OCI-LY3 (cell line): ENCODE measurements around the gene PRUNE2.

Experiments used
- H2AFZ ChIP-seq: fragments of 200-600, 300-600 bp; shearing (Covaris generic); 2 replicates; pipeline ENCODE4 v1.6.0; 2014; ENCODE audit warnings: antibody characterized with exemption, low read depth, low read length
- H3K27ac ChIP-seq: fragments of 200-600, 300-600 bp; sonication (generic); 2 replicates; pipeline ENCODE4 v1.5.1; 2014; ENCODE audit warnings: mild to moderate bottlenecking, low read length, moderate library complexity, mixed read lengths
- H3K27me3 ChIP-seq: fragments of 200-600, 300-600 bp; sonication (generic); 2 replicates; pipeline ENCODE4 v1.6.1; 2014; ENCODE audit warnings: low read depth, low read length, mixed read lengths
- H3K36me3 ChIP-seq: fragments of 200-600, 300-600 bp; sonication (generic); replicated peaks from 2 replicates; pipeline ENCODE3; 2014; ENCODE audit warnings: low read depth, low read length, mixed read lengths
- H3K4me1 ChIP-seq: fragments of 300-600, 200-600 bp; sonication (generic); 2 replicates; pipeline ENCODE4 v1.6.1; 2014; ENCODE audit warnings: low read length, mixed read lengths
- H3K4me2 ChIP-seq: fragments of 200-600, 300-600 bp; sonication (generic); 2 replicates; pipeline ENCODE4 v1.6.1; 2014; ENCODE audit warnings: low read length, mixed read lengths
- H3K4me3 ChIP-seq: fragments of 300-600, 200-600 bp; sonication (generic); 2 replicates; pipeline ENCODE4 v1.5.1; 2014; ENCODE audit warnings: antibody characterized with exemption, mild to moderate bottlenecking, low read length, moderate library complexity
- H3K79me2 ChIP-seq: fragments of 300-600, 200-600 bp; shearing (Covaris generic); 2 replicates; pipeline ENCODE4 v1.6.1; 2014; ENCODE audit warnings: mild to moderate bottlenecking, low read length, mixed read lengths
- H3K9ac ChIP-seq: fragments of 300-600, 200-600 bp; shearing (Covaris generic); 2 replicates; pipeline ENCODE4 v1.6.0; 2014; ENCODE audit warnings: mild to moderate bottlenecking, low read length, moderate library complexity
- H3K9me3 ChIP-seq: fragments of 200-600, 300-600 bp; shearing (Covaris generic); 2 replicates; pipeline ENCODE4 v1.6.1; 2014; ENCODE audit warnings: low read length, mixed read lengths; ENCODE audit not compliant: insufficient read depth
- H4K20me1 ChIP-seq: fragments of 200-600, 300-600 bp; sonication (generic); 2 replicates; pipeline ENCODE4 v1.6.1; 2016; ENCODE audit warnings: low read length, mixed read lengths; ENCODE audit not compliant: insufficient read depth
- CTCF ChIP-seq: fragments of 200-600, 300-600 bp; sonication (generic); IDR thresholded peaks from 2 replicates; pipeline ENCODE4 v1.5.1; 2014; ENCODE audit warnings: antibody characterized with exemption, low read length, low read depth
- EZH2phosphoT487 ChIP-seq: fragments of 200-600 bp; shearing (Covaris generic); IDR thresholded peaks from 2 replicates; pipeline ENCODE4 v1.6.1; 2018; ENCODE audit warnings: antibody characterized with exemption, mixed run types, low read depth

PRUNE2 gene

GRCh38 chr9:76630916-76631315 is 275.0 kb downstream of the PRUNE2 start:
- TF ChIP-seq EZH2phosphoT487 (no peak), CTCF (no peak)
- H3K9me3 ChIP-seq: no peaks in the 10 kb centered on the region
- no peaks in the 10 kb centered on the region for H3K36me3 ChIP-seq
- no peaks in the 10 kb centered on the region for H3K79me2 ChIP-seq
- no peak overlapping the region for H3K9ac ChIP-seq
- no peak overlapping the region for H3K4me3 ChIP-seq
- no peak overlapping the region for H3K4me2 ChIP-seq
- H3K27me3 ChIP-seq: peaks cover 29% of the 10 kb centered on the region
- no peaks in the 10 kb centered on the region for H4K20me1 ChIP-seq
- no peak overlapping the region for H2AFZ ChIP-seq
- H3K4me1 ChIP-seq: no peaks in the 10 kb centered on the region
- H3K27ac ChIP-seq: no peak overlapping the region

GRCh38 chr9:76629205-76629990 is 276.5 kb downstream of the PRUNE2 start:
- TF ChIP-seq EZH2phosphoT487: no peak
- TF ChIP-seq CTCF: no peak
- no peak overlapping the region for H3K4me2 ChIP-seq
- H3K79me2 ChIP-seq: no peaks in the 10 kb centered on the region
- no peak overlapping the region for H3K9ac ChIP-seq
- no peaks in the 10 kb centered on the region for H3K4me1 ChIP-seq
- H3K27ac ChIP-seq: no peak overlapping the region
- H3K27me3 ChIP-seq: peaks cover 44% of the 10 kb centered on the region
- H3K4me3 ChIP-seq: no peak overlapping the region
- H3K36me3 ChIP-seq: no peaks in the 10 kb centered on the region
- H2AFZ ChIP-seq: no peak overlapping the region
- H3K9me3 ChIP-seq: no peaks in the 10 kb centered on the region
- H4K20me1 ChIP-seq: no peaks in the 10 kb centered on the region

GRCh38 chr9:76628155-76628554 is 277.8 kb downstream of the PRUNE2 start:
- Histone ChIP-seq H3K4me1 (no peaks in the 10 kb centered on the region), H3K27me3 (peaks cover 50% of the 10 kb centered on the region), H3K4me3 (no peak overlapping the region), H3K9me3 (no peaks in the 10 kb centered on the region; the same call in 1 of the 2 replicates), H3K4me2 (no peak overlapping the region), H3K36me3 (no peaks in the 10 kb centered on the region), H3K9ac (no peak overlapping the region), H3K79me2 (no peaks in the 10 kb centered on the region), H3K27ac (no peak overlapping the region), H4K20me1 (no peaks in the 10 kb centered on the region), H2AFZ (no peak overlapping the region)
- TF ChIP-seq CTCF (no peak), EZH2phosphoT487 (no peak)

GRCh38 chr9:76626980-76627379 is 278.9 kb downstream of the PRUNE2 start:
- Histone ChIP-seq H3K36me3 (no peaks in the 10 kb centered on the region), H3K27me3 (peaks cover 55% of the 10 kb centered on the region), H3K4me2 (no peak overlapping the region), H3K79me2 (no peaks in the 10 kb centered on the region), H3K27ac (no peak overlapping the region), H3K9me3 (no peaks in the 10 kb centered on the region; the same call in 1 of the 2 replicates), H3K4me1 (no peaks in the 10 kb centered on the region), H2AFZ (no peak overlapping the region), H3K9ac (no peak overlapping the region), H4K20me1 (no peaks in the 10 kb centered on the region), H3K4me3 (no peak overlapping the region)
- TF ChIP-seq CTCF: no peak
- TF ChIP-seq EZH2phosphoT487: no peak
